Testis (tissue), 3 donors: ENCODE measurements around the gene CCDC134. TPM values are rescaled to one million over a fixed set of nuclear protein-coding genes. Genes with fewer than 3 reads are reported as not detected.

Experiments used
- DNase-seq: peaks from one replicate; pipeline ENCODE4 v3.0.0-alpha.2; 2019
- H3K27ac ChIP-seq, 2 donors: fragments of 200-600 bp; sonication (generic); one replicate each; pipeline ENCODE4 v1.5.1; 2019
- H3K27me3 ChIP-seq: fragments of 200-600 bp; sonication (generic); one replicate; pipeline ENCODE4 v1.5.1; 2019
- H3K36me3 ChIP-seq: fragments of 200-600 bp; sonication (generic); one replicate; pipeline ENCODE4 v1.5.1; 2017; ENCODE audit warnings: low read depth; ENCODE audit errors: missing control alignments
- H3K4me1 ChIP-seq: fragments of 200-600 bp; sonication (generic); one replicate; pipeline ENCODE4 v1.5.1; 2019
- H3K4me3 ChIP-seq, 2 donors: fragments of 200-600 bp; sonication (generic); one replicate each; pipeline ENCODE4 v1.5.1; 2017 to 2019
- H3K9me3 ChIP-seq: fragments of 200-600 bp; sonication (generic); one replicate; pipeline ENCODE4 v1.5.1; 2017
- CTCF ChIP-seq, 3 experiments: fragments of 450-650 bp in 2 of 3; fragments of 200-600 bp in 1 of 3; sonication (generic) in 1 of 3; IDR thresholded peaks; one replicate each; pipeline ENCODE4 v1.5.1; 2016 to 2019; ENCODE audit warnings: antibody characterized with exemption in 3 of 3, mild to moderate bottlenecking in 2 of 3, moderate library complexity in 1 of 3
- POLR2A ChIP-seq: fragments of 450-650 bp; IDR thresholded peaks from one replicate; pipeline ENCODE4 v1.6.1; 2017; ENCODE audit warnings: antibody characterized with exemption, mild to moderate bottlenecking, moderate library complexity
- WGBS, 2 donors: methylation state at CpG; one replicate each; pipeline ENCODE4 v1.1.5; 2018; 5-methylcytosine and 5-hydroxymethylcytosine counted together
- intact Hi-C: fragments of 100-400 bp; cut with DNase I; formaldehyde crosslinking; loops from one replicate; pipeline ENCODE4 v1.15.1; 2023; ENCODE audit warnings: low total_unique reads
- polyA plus RNA-seq: library from polyadenylated mRNA; stranded (reverse); fragments of 350-450 nt; fragmentation: Illumina TruSeq; extraction: RNeasy Lipid Tissue Mini Kit (QIAGEN cat#74804); gene quantifications from one replicate; pipeline ENCODE4 v1.2.3, GENCODE V29; 2014; ENCODE audit warnings: low read depth, low replicate concordance; ENCODE audit not compliant: insufficient read depth
- total RNA-seq, 2 donors: library from RNA; depleted of rRNA; stranded (reverse); fragments of >200 nt; gene quantifications; one replicate each; pipeline ENCODE4 v1.2.3, GENCODE V29; 2016

The CCDC134 gene
- total and polyA plus RNA-seq, 3 donors from 2014 or later: 12.8 to 20.8 (median 15.6) TPM

- peak overlapping the region in 1 of 2 donors; percentile 41 for H3K27ac ChIP-seq
- TF ChIP-seq CTCF (IDR thresholded peaks at IDR 0.05) (no peak), POLR2A (no peak)
- H3K4me1 ChIP-seq: peaks cover 31% of the 10 kb centered on the region
- WGBS, 2 donors: 70 to 79% methylated on average over 8 of the region's 8 CpGs
- no peaks in the 10 kb centered on the region for H3K36me3 ChIP-seq
- no peaks in the 10 kb centered on the region for H3K27me3 ChIP-seq
- no peak for DNase-seq
- no peaks in the 10 kb centered on the region for H3K9me3 ChIP-seq
- H3K4me3 ChIP-seq: no peak overlapping the region
- intact Hi-C loops: no loop called here
Measured at GRCh38 chr22:41842996-41843970, 42.8 kb downstream of the CCDC134 start.

GRCh38 chr22:41844036-41844435 lies 43.6 kb downstream of the CCDC134 start:
- Histone ChIP-seq H3K4me1 (peaks cover 31% of the 10 kb centered on the region), H3K27me3 (no peaks in the 10 kb centered on the region), H3K27ac (no peak overlapping the region), H3K9me3 (no peaks in the 10 kb centered on the region), H3K36me3 (no peaks in the 10 kb centered on the region), H3K4me3 (no peak overlapping the region)
- 39 to 73% methylated on average over 1 of the region's 1 CpG for WGBS, 2 donors
- no peak for DNase-seq
- intact Hi-C loops: no loop called here
- TF ChIP-seq POLR2A: no peak
- no peak for TF ChIP-seq CTCF (IDR thresholded peaks at IDR 0.05)

- no peak overlapping the region for H3K4me3 ChIP-seq
- no peaks in the 10 kb centered on the region for H3K9me3 ChIP-seq
- no peaks in the 10 kb centered on the region for H3K36me3 ChIP-seq
- TF ChIP-seq CTCF (IDR thresholded peaks at IDR 0.05): no peak
- TF ChIP-seq POLR2A: no peak
- no peak for DNase-seq
- H3K27ac ChIP-seq: no peak overlapping the region
- intact Hi-C loops: no loop called here
- no peaks in the 10 kb centered on the region for H3K27me3 ChIP-seq
- peaks cover 31% of the 10 kb centered on the region for H3K4me1 ChIP-seq
- WGBS, 2 donors: 31 to 46% methylated on average over 3 of the region's 3 CpGs
Measured at GRCh38 chr22:41844513-41844912, 44.0 kb downstream of the CCDC134 start.

- peaks cover 31% of the 10 kb centered on the region for H3K4me1 ChIP-seq
- H3K27me3 ChIP-seq: no peaks in the 10 kb centered on the region
- 56% methylated on average over 4 of the region's 4 CpGs for whole genome bisulfite sequencing, 2 donors
- H3K9me3 ChIP-seq: no peaks in the 10 kb centered on the region
- intact Hi-C loops: no loop called here
- H3K4me3 ChIP-seq: no peak overlapping the region
- H3K27ac ChIP-seq: peak overlapping the region in 1 of 2 donors; percentile 54
- DNase-seq: no peak
- no peaks in the 10 kb centered on the region for H3K36me3 ChIP-seq
- TF ChIP-seq POLR2A (no peak), CTCF (IDR thresholded peaks at IDR 0.05) (no peak)
Measured at GRCh38 chr22:41845380-41846267, 45.1 kb downstream of the CCDC134 start.
